ENCODE measurements around the gene RILPL1. TPM values are rescaled to one million over a fixed set of nuclear protein-coding genes. Genes with fewer than 3 reads are reported as not detected.
"Not testable (repeated sequence)": the region's sequence is repeated elsewhere in the genome, so short reads cannot be mapped to it uniquely, and the experiment has no call there.

Gene RILPL1
- total RNA-seq, 1 experiment from 2014 or later = 18.8 TPM

DNA sequence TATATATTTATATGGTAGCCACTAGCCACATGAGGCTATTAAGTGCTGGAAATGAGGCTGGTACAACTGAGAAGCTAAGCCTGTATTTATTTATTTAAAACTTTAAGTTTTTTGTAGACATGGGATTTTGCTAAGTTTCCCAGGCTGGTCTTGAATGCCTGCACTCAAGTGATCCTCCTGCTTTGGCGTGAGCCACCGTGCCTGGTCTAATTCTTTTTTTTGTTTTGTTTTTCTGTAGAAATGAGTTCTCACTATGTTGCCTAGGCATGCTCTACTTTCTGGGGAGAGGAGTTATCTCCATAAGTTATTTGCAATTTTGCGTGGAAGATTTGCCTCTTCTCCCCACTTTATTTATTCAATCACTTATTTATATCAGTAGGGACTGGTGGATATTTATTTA lies 80.4 kb downstream of the RILPL1 start:
- POLR2A ChIA-PET (ENCODE audit: unreplicated experiment) = no interaction called here
- Histone ChIP-seq H3K27ac (ENCODE audit: low read length) (no peak overlapping the region), H3K9ac (ENCODE audit: low read length) (no peak overlapping the region), H3F3A (ENCODE audit: low read length, unreplicated experiment) (no peaks in the 10 kb centered on the region), H3K9me2 (replicated peaks; ENCODE audit: low read length) (no peaks in the 10 kb centered on the region), H3K79me2 (ENCODE audit: low read length) (no peaks in the 10 kb centered on the region), H4K20me1 (ENCODE audit: low read length) (no peaks in the 10 kb centered on the region), H3K36me3 (ENCODE audit: low read depth, low read length) (no peaks in the 10 kb centered on the region), H3K4me3 (ENCODE audit: low read length) (no peak overlapping the region), H3K4me2 (ENCODE audit: low read length) (no peak overlapping the region), H2AFZ (ENCODE audit: low read length) (no peak overlapping the region), H3K27me3 (ENCODE audit: low read length) (no peaks in the 10 kb centered on the region), H3K4me1 (ENCODE audit: insufficient read depth, low read length) (no peaks in the 10 kb centered on the region), H3K9me3 (ENCODE audit: low read length) (no peaks in the 10 kb centered on the region)
- no TSS peak for BruUV-seq (replicated peaks)
- CTCF ChIA-PET = no interaction called here
- intact Hi-C loops (cut with micrococcal nuclease) = no loop called here
- no peak for ATAC-seq
- no peak for DNase-seq
- no peak for TF ChIP-seq EZH2 (IDR thresholded peaks at IDR 0.05; ENCODE audit: low read length, unreplicated experiment)
- TF ChIP-seq, protein P1, sequence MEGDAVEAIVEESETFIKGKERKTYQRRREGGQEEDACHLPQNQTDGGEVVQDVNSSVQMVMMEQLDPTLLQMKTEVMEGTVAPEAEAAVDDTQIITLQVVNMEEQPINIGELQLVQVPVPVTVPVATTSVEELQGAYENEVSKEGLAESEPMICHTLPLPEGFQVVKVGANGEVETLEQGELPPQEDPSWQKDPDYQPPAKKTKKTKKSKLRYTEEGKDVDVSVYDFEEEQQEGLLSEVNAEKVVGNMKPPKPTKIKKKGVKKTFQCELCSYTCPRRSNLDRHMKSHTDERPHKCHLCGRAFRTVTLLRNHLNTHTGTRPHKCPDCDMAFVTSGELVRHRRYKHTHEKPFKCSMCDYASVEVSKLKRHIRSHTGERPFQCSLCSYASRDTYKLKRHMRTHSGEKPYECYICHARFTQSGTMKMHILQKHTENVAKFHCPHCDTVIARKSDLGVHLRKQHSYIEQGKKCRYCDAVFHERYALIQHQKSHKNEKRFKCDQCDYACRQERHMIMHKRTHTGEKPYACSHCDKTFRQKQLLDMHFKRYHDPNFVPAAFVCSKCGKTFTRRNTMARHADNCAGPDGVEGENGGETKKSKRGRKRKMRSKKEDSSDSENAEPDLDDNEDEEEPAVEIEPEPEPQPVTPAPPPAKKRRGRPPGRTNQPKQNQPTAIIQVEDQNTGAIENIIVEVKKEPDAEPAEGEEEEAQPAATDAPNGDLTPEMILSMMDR (conservative IDR thresholded peaks at IDR 0.05; ENCODE audit: low read depth, low read length) = no peak
- no peak for TF ChIP-seq EZH2phosphoT487 (IDR thresholded peaks at IDR 0.05; ENCODE audit: borderline replicate concordance, low read length)

DNA sequence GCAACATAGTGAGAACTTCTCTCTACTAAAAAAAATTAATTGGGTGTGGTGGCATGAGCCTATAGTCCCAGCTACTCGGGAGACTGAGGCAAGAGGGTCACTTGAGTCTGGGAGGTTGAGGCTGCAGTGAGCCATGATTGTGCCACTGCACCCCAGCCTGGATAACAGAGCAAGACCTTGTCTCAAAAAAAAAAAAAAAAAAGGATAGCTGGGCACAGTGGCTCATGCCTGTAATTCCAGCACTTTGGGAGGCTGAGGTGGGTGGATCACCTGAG lies 81.3 kb downstream of the RILPL1 start:
- H3K4me3 ChIP-seq (ENCODE audit: low read length); DNase-seq; H3K27ac ChIP-seq (ENCODE audit: low read length); H3K36me3 ChIP-seq (ENCODE audit: low read depth, low read length); POLR2A ChIA-PET (ENCODE audit: unreplicated experiment); H4K20me1 ChIP-seq (ENCODE audit: low read length); BruUV-seq (replicated peaks); ATAC-seq; H3K79me2 ChIP-seq (ENCODE audit: low read length); H3F3A ChIP-seq (ENCODE audit: low read length, unreplicated experiment); H3K4me1 ChIP-seq (ENCODE audit: insufficient read depth, low read length); H2AFZ ChIP-seq (ENCODE audit: low read length); H3K9me2 ChIP-seq (replicated peaks; ENCODE audit: low read length); H3K27me3 ChIP-seq (ENCODE audit: low read length); H3K9me3 ChIP-seq (ENCODE audit: low read length); intact Hi-C loops (cut with micrococcal nuclease); H3K4me2 ChIP-seq (ENCODE audit: low read length); H3K9ac ChIP-seq (ENCODE audit: low read length): not testable (repeated sequence)
- CTCF ChIA-PET = interaction anchor here (0.6 kb wide), 1 partner anchor 1679 kb away, joined by 7 read pairs; no protein-coding TSS in a partner anchor

DNA sequence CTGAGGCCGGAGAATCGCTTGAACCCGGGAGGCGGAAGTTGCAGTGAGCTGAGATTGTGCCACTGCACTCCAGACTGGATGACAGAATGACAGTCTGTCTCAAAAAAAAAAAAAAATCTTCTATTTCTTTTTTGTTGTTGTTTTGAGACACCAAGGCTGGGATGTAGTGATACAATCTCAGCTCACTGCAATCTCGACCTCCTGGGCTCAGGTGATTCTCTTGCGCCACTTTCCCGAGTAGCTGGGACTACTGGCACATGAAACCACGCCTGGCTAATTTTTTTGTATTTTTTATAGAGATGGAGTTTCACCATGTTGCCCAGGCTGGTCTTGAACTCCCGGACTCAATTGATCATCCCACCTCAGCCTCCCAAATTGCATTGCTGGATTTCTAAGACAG lies 82.9 kb downstream of the RILPL1 start:
- no peaks in the 10 kb centered on the region for H3K79me2 ChIP-seq (ENCODE audit: low read length)
- H3K4me3 ChIP-seq (ENCODE audit: low read length) = no peak overlapping the region
- H3K36me3 ChIP-seq (ENCODE audit: low read depth, low read length) = no peaks in the 10 kb centered on the region
- H4K20me1 ChIP-seq (ENCODE audit: low read length) = no peaks in the 10 kb centered on the region
- H3K9ac ChIP-seq (ENCODE audit: low read length) = no peak overlapping the region
- no peak overlapping the region for H3K27ac ChIP-seq (ENCODE audit: low read length)
- H3K4me1 ChIP-seq (ENCODE audit: insufficient read depth, low read length) = peaks cover 8% of the 10 kb centered on the region; the same call in 1 of the 2 replicates
- ATAC-seq (no peak), DNase-seq (no peak)
- TF ChIP-seq EZH2phosphoT487 (IDR thresholded peaks at IDR 0.05; ENCODE audit: borderline replicate concordance, low read length) = no peak
- no peak for TF ChIP-seq EZH2 (IDR thresholded peaks at IDR 0.05; ENCODE audit: low read length, unreplicated experiment)
- TF ChIP-seq, protein P1 (conservative IDR thresholded peaks at IDR 0.05; ENCODE audit: low read depth, low read length) = no peak
- H3K9me2 ChIP-seq (replicated peaks; ENCODE audit: low read length) = no peaks in the 10 kb centered on the region
- H3K4me2 ChIP-seq (ENCODE audit: low read length) = no peak overlapping the region
- no peaks in the 10 kb centered on the region for H3K27me3 ChIP-seq (ENCODE audit: low read length)
- no TSS peak for BruUV-seq (replicated peaks)
- no peak overlapping the region for H2AFZ ChIP-seq (ENCODE audit: low read length)
- intact Hi-C loops (cut with micrococcal nuclease) = no loop called here
- no peaks in the 10 kb centered on the region for H3K9me3 ChIP-seq (ENCODE audit: low read length)
- ChIA-PET POLR2A (ENCODE audit: unreplicated experiment) (interaction anchor here (0.6 kb wide), 1 partner anchor 217 kb away, joined by 3 read pairs; the partner anchor contains the start of gene MTRFR), CTCF (interaction anchor here (0.5 kb wide), 1 partner anchor 43 kb away, joined by 4 read pairs; no protein-coding TSS in a partner anchor)
- no peaks in the 10 kb centered on the region for H3F3A ChIP-seq (ENCODE audit: low read length, unreplicated experiment)

Data from PC-3 (cell line).